Tibial nerve (tissue), 4 donors: ENCODE measurements around the gene TMEM186. TPM values are rescaled to one million over a fixed set of nuclear protein-coding genes. Genes with fewer than 3 reads are reported as not detected.

Source experiments
- DNase-seq, 2 donors: peaks; one replicate each; pipeline ENCODE4 v3.0.0-alpha.2; 2019; ENCODE audit warnings: low spot score in 2 of 2
- H3K27ac ChIP-seq, 4 donors: fragments of 200-600 bp; sonication (generic) in 3 of 4; one replicate each; pipeline ENCODE4 v1.5.1; 2017 to 2019; ENCODE audit warnings: mild to moderate bottlenecking in 1 of 4
- H3K27me3 ChIP-seq, 2 donors: fragments of 200-600 bp; sonication (generic) in 1 of 2; one replicate each; pipeline versions ENCODE4 v1.5.1 to v1.6.0; 2017 to 2019
- H3K36me3 ChIP-seq, 3 donors: fragments of 200-600 bp; sonication (generic); one replicate each; pipeline ENCODE4 v1.5.1; 2018 to 2019
- H3K4me1 ChIP-seq, 4 donors: fragments of 200-600 bp; sonication (generic) in 3 of 4; one replicate each; pipeline ENCODE4 v1.5.1; 2017 to 2019
- H3K4me3 ChIP-seq, 4 donors: fragments of 200-600 bp; sonication (generic) in 3 of 4; one replicate each; pipeline ENCODE4 v1.5.1; 2017 to 2019; ENCODE audit warnings: mild to moderate bottlenecking in 1 of 4, moderate library complexity in 1 of 4
- H3K9me3 ChIP-seq, 4 donors: fragments of 200-600 bp; sonication (generic) in 3 of 4; one replicate each; pipeline ENCODE4 v1.5.1; 2017 to 2019
- EP300 ChIP-seq, 2 donors: sonication (generic); formaldehyde crosslinking; IDR thresholded peaks; one replicate each; pipeline ENCODE4 v1.6.1; 2017; ENCODE audit warnings: antibody characterized with exemption in 2 of 2, mild to moderate bottlenecking in 1 of 2
- POLR2A ChIP-seq, 2 donors: fragments of 450-650 bp; IDR thresholded peaks; one replicate each; pipeline ENCODE4 v1.6.1; 2017; ENCODE audit warnings: antibody characterized with exemption in 2 of 2, mild to moderate bottlenecking in 2 of 2, moderate library complexity in 2 of 2
- WGBS, 2 donors: methylation state at CpG; one replicate each; pipeline ENCODE4 v1.1.5; 2018; 5-methylcytosine and 5-hydroxymethylcytosine counted together
- total RNA-seq, 4 donors: library from RNA; depleted of rRNA; stranded (reverse); fragments of >200 nt; gene quantifications; one replicate each; pipeline ENCODE4 v1.1.0, GENCODE V29; 2016
- TF ChIP-seq, protein P1 (sequence below), 5 experiments: fragments of 200-600 bp in 3 of 5; fragments of 450-650 bp in 2 of 5; sonication (generic) in 3 of 5; IDR thresholded peaks; one replicate each; pipeline ENCODE4 v1.5.1; 2016 to 2019; ENCODE audit warnings: antibody characterized with exemption in 5 of 5, mild to moderate bottlenecking in 3 of 5, moderate library complexity in 2 of 5

The TMEM186 gene
- total RNA-seq, 4 donors from 2014 or later = 5.7 to 9.6 (median 7.2) TPM

DNA sequence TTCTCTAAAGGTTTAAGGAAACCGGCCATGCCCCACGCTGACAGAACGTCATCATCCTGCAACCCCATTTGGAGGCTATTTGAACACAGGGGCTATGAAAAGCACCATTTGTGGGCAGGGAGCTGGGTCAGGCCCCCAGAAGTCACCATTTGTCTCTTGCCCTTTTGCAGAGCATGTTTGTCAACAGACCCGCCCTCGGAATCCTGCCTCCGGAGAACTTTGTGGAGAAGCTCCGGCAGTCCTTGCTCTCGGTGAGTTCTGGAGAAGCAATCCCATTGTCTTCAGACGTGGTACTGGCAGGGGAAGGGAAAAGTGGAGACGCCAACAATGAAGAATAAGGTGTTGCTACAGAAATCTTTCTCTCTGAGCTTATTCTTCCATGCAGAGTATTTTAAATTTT lies 33.5 kb downstream of the TMEM186 start:
- Histone ChIP-seq H3K4me3 (no peak overlapping the region), H3K36me3 (peaks cover 0 to 87% (median 4%) of the 10 kb centered on the region in 3 donors), H3K27ac (no peak overlapping the region), H3K4me1 (no peaks in the 10 kb centered on the region), H3K27me3 (no peaks in the 10 kb centered on the region), H3K9me3 (no peaks in the 10 kb centered on the region)
- WGBS, 2 donors = 31 to 36% methylated on average over 10 of the region's 10 CpGs
- TF ChIP-seq, protein P1, sequence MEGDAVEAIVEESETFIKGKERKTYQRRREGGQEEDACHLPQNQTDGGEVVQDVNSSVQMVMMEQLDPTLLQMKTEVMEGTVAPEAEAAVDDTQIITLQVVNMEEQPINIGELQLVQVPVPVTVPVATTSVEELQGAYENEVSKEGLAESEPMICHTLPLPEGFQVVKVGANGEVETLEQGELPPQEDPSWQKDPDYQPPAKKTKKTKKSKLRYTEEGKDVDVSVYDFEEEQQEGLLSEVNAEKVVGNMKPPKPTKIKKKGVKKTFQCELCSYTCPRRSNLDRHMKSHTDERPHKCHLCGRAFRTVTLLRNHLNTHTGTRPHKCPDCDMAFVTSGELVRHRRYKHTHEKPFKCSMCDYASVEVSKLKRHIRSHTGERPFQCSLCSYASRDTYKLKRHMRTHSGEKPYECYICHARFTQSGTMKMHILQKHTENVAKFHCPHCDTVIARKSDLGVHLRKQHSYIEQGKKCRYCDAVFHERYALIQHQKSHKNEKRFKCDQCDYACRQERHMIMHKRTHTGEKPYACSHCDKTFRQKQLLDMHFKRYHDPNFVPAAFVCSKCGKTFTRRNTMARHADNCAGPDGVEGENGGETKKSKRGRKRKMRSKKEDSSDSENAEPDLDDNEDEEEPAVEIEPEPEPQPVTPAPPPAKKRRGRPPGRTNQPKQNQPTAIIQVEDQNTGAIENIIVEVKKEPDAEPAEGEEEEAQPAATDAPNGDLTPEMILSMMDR (IDR thresholded peaks at IDR 0.05) = no peak
- TF ChIP-seq POLR2A (IDR thresholded peaks at IDR 0.05) (no peak), EP300 (IDR thresholded peaks at IDR 0.05) (no peak)
- DNase-seq = no peak

DNA sequence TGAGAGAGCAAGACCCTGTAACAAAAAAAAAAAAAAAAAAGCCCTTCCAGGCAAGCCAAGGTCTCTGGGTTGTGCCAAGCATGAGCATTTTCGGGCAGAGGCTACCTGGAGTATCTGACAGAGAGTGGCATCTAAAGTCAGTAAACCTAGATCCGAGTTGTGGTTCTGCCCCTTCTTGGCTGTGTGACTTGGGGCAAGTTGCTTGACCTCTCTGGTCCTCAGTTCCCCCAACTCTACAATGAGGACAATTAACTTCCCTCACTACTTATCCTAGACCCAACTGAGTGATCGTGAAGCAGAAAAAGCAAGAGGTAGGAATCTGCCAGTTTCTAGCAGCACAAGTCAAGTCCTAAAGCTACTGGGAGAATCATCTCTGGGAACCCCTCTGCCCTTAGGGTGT lies 34.4 kb downstream of the TMEM186 start:
- Histone ChIP-seq H3K27ac (no peak overlapping the region), H3K4me1 (no peaks in the 10 kb centered on the region), H3K27me3 (no peaks in the 10 kb centered on the region), H3K36me3 (peaks cover 0 to 87% (median under 1%) of the 10 kb centered on the region in 3 donors), H3K4me3 (no peak overlapping the region), H3K9me3 (no peaks in the 10 kb centered on the region)
- WGBS, 2 donors = 93 to 97% methylated on average over 3 of the region's 3 CpGs
- no peak for DNase-seq
- TF ChIP-seq EP300 (IDR thresholded peaks at IDR 0.05) (no peak), POLR2A (IDR thresholded peaks at IDR 0.05) (no peak)
- TF ChIP-seq, protein P1 (IDR thresholded peaks at IDR 0.05) = no peak

DNA sequence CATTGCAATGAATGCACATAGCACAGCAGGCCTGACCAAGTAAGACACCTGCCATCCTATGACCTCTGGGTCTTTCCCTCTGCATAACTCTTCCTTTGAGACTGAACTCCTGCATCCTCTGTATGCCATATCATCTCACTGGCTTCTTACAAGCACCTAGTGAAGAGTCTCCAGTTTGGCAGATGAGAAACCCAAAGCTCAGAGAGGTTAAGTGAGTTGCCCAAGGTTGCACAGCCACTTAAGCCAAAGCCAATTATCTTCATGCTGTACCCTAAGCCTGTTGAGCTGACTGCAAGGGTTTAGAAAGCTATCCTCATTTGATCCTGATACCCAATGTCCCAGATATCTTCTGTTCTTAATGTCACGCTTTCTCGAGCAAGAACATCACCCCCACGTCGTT lies 35.2 kb downstream of the TMEM186 start:
- DNase-seq = no peak
- no peak overlapping the region for H3K27ac ChIP-seq
- WGBS, 2 donors = 88 to 90% methylated on average over 4 of the region's 4 CpGs
- H3K36me3 ChIP-seq = peaks cover 0 to 87% (median 0%) of the 10 kb centered on the region in 3 donors
- H3K4me3 ChIP-seq = no peak overlapping the region
- TF ChIP-seq EP300 (IDR thresholded peaks at IDR 0.05) (no peak), POLR2A (IDR thresholded peaks at IDR 0.05) (no peak)
- TF ChIP-seq, protein P1 (IDR thresholded peaks at IDR 0.05) = no peak
- no peaks in the 10 kb centered on the region for H3K4me1 ChIP-seq
- no peaks in the 10 kb centered on the region for H3K9me3 ChIP-seq
- no peaks in the 10 kb centered on the region for H3K27me3 ChIP-seq

DNA sequence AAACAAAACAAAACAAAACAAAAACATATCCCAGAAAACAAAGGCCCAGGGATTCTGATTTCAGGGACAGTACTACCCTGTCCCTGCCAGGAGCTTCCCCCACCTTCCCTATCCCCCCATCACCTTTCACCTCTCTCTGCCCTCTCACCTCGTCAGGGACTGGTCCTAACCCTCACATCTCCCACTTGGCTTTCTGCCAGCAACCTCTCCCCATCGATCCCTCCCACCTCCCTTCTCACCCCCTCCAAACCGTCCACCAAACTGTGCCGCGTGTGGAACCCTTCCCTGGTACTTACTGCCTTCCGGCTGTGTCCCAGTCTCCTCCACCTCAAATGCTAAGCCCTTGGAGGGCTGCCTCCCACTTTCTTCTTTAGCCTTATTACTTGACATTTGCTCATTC lies 36.4 kb downstream of the TMEM186 start:
- TF ChIP-seq POLR2A (IDR thresholded peaks at IDR 0.05) (no peak), EP300 (IDR thresholded peaks at IDR 0.05) (no peak)
- TF ChIP-seq, protein P1 (IDR thresholded peaks at IDR 0.05) = no peak
- H3K27ac ChIP-seq = no peak overlapping the region
- no peaks in the 10 kb centered on the region for H3K27me3 ChIP-seq
- H3K4me1 ChIP-seq = no peaks in the 10 kb centered on the region
- H3K4me3 ChIP-seq = no peak overlapping the region
- no peaks in the 10 kb centered on the region for H3K9me3 ChIP-seq
- 79 to 81% methylated on average over 6 of the region's 6 CpGs for WGBS, 2 donors
- DNase-seq = no peak
- peaks cover 0 to 86% (median 0%) of the 10 kb centered on the region in 3 donors for H3K36me3 ChIP-seq

DNA sequence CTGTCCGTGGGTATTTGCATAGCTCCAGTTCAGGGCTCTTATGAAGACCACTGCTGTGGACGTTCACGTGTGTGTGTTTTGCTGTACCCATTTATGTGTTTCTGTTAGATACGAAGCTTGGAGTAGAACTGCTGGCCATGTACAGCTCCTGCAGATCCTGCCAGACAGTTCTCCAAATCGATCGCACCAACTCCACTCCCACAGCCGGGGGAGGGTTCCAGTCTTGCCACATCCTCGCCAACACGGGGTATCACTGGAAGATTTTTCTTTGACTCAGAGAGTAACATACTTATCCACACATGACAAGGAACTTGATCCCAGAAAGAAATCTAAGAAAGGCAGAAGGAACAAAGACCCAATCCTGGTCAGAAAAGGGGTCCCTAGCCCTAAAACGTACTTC lies 37.4 kb downstream of the TMEM186 start:
- Histone ChIP-seq H3K27me3 (no peaks in the 10 kb centered on the region), H3K4me1 (no peaks in the 10 kb centered on the region), H3K36me3 (peaks cover 0 to 78% (median 0%) of the 10 kb centered on the region in 3 donors), H3K9me3 (no peaks in the 10 kb centered on the region), H3K4me3 (no peak overlapping the region), H3K27ac (no peak overlapping the region)
- no peak for DNase-seq
- WGBS, 2 donors = 90 to 92% methylated on average over 10 of the region's 10 CpGs
- TF ChIP-seq POLR2A (IDR thresholded peaks at IDR 0.05) = no peak
- TF ChIP-seq, protein P1 (IDR thresholded peaks at IDR 0.05) = no peak
- no peak for TF ChIP-seq EP300 (IDR thresholded peaks at IDR 0.05)
